Measurements from ENCODE around the gene RBP3. TPM values are rescaled to one million over a fixed set of nuclear protein-coding genes. Genes with fewer than 3 reads are reported as not detected.

The RBP3 gene
- total and polyA plus RNA-seq, 4 experiments from 2014 or later: not detected

GRCh38 chr10:47350671-47351640, 2.8 kb downstream of the RBP3 start:
- intact Hi-C loops (cut with micrococcal nuclease): no loop called here
- POLR2A ChIA-PET (ENCODE audit: partially characterized antibody): no interaction called here
- H3K27ac ChIP-seq (ENCODE audit: low read depth, low read length): no peak overlapping the region
- DNase-seq: no peak
- H3K4me3 ChIP-seq (ENCODE audit: low read length in 2 of 2): no peak overlapping the region
- no peaks in the 10 kb centered on the region for H3K27me3 ChIP-seq (ENCODE audit: insufficient read depth, low read length)
- Mint-ChIP-seq H3K9me3 (no peaks in the 10 kb centered on the region), H3K27me3 (no peaks in the 10 kb centered on the region), H3K4me3 (no peak overlapping the region), H3K36me3 (no peaks in the 10 kb centered on the region), H3K27ac (no peak overlapping the region), H3K4me1 (no peaks in the 10 kb centered on the region)
- CTCF ChIA-PET (ENCODE audit: partially characterized antibody): interaction anchor here (1.2 kb wide), 1 partner anchor 10 kb away, joined by 4 read pairs; no protein-coding TSS in a partner anchor
- no peaks in the 10 kb centered on the region for H3K36me3 ChIP-seq (ENCODE audit: insufficient read depth, low read length)
- H3K9me3 ChIP-seq (ENCODE audit: control insufficient read depth in 1 of 2, low read length in 2 of 2): no peaks in the 10 kb centered on the region
- no peaks in the 10 kb centered on the region for H3K4me1 ChIP-seq (ENCODE audit: insufficient read depth, low read length)

DNA sequence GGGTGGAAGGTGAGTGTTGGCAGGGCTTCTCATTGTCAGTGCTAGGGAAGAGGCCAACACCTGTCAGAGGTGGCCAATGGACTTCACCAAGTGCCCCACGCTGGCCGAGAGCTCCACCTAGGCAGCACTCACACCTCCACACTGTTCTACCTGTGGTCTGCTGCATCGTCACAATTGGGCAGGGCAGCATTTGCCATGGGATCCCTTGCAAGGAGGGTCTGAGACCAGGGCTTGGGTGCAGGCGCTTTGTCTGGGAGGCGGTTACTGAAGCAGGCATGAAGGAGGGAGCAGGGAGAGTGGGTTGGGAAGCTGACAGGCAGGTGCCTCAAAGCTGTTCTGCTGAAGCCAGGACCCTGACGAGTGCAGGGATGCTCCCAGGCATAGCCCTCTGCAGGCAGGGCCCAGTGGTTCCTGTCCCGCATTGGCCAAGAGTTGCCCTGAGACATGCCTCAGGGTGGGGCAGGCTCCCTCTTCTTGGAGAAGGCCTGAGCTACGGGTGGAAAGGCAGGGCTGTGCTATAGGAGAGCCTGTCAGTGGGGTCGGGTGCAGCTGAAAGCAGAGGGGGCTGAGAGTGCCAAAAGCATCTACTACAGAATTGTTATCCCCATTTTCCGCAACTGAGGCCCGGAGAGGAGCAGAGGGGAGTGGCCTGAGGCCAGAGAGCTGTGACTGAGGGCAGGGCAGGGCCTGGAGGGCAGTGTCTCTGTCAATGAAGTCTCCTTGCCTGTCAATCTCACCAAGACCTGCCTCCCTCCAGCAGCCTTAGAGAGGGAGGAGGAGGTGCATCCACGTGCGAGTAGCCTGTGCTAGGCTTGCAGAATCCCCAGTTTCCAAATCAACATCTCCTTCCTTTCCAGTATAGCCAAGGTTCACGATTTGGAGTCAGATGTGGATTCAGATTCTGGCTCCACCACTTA, 4.0 kb downstream of the RBP3 start:
- Histone ChIP-seq H3K27me3 (ENCODE audit: insufficient read depth, low read length) (no peaks in the 10 kb centered on the region), H3K4me1 (ENCODE audit: insufficient read depth, low read length) (no peaks in the 10 kb centered on the region), H3K9me3 (ENCODE audit: control insufficient read depth in 1 of 2, low read length in 2 of 2) (no peaks in the 10 kb centered on the region), H3K4me3 (ENCODE audit: low read length in 2 of 2) (no peak overlapping the region), H3K36me3 (ENCODE audit: insufficient read depth, low read length) (no peaks in the 10 kb centered on the region), H3K27ac (ENCODE audit: low read depth, low read length) (no peak overlapping the region)
- H3K36me3 Mint-ChIP-seq: no peaks in the 10 kb centered on the region
- DNase-seq: no peak
- POLR2A ChIA-PET (ENCODE audit: partially characterized antibody): no interaction called here
- no peak overlapping the region for H3K27ac Mint-ChIP-seq
- no peaks in the 10 kb centered on the region for H3K4me1 Mint-ChIP-seq
- intact Hi-C loops (cut with micrococcal nuclease): no loop called here
- CTCF ChIA-PET (ENCODE audit: partially characterized antibody): interaction anchor here (2.1 kb wide), 1 partner anchor 11 kb away, joined by 8 read pairs; no protein-coding TSS in a partner anchor
- no peak overlapping the region for H3K4me3 Mint-ChIP-seq
- no peaks in the 10 kb centered on the region for H3K27me3 Mint-ChIP-seq
- H3K9me3 Mint-ChIP-seq: no peaks in the 10 kb centered on the region

DNA sequence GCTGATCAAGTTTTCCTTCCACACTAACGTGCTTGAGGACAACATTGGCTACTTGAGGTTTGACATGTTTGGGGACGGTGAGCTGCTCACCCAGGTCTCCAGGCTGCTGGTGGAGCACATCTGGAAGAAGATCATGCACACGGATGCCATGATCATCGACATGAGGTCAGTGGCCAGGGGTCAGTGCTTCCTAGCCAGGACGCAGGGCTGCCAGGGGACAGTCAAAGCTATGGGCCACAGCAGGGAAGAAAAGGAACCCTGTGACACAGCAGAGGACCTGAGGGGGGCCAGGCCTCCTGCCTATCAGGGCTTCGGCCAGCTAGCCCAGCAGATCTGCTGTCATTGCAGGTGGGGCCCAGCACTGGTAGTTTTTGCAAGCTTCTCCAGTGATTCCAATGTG, 5.2 kb downstream of the RBP3 start:
- ChIA-PET POLR2A (ENCODE audit: partially characterized antibody) (no interaction called here), CTCF (ENCODE audit: partially characterized antibody) (interaction anchor here (2.1 kb wide), 1 partner anchor 13 kb away, joined by 8 read pairs; no protein-coding TSS in a partner anchor)
- H3K27me3 Mint-ChIP-seq: no peaks in the 10 kb centered on the region
- no peaks in the 10 kb centered on the region for H3K36me3 Mint-ChIP-seq
- no peak for DNase-seq
- no peaks in the 10 kb centered on the region for H3K9me3 Mint-ChIP-seq
- Histone ChIP-seq H3K4me1 (ENCODE audit: insufficient read depth, low read length) (no peaks in the 10 kb centered on the region), H3K27ac (ENCODE audit: low read depth, low read length) (no peak overlapping the region), H3K4me3 (ENCODE audit: low read length in 2 of 2) (no peak overlapping the region), H3K27me3 (ENCODE audit: insufficient read depth, low read length) (no peaks in the 10 kb centered on the region), H3K9me3 (ENCODE audit: control insufficient read depth in 1 of 2, low read length in 2 of 2) (no peaks in the 10 kb centered on the region), H3K36me3 (ENCODE audit: insufficient read depth, low read length) (no peaks in the 10 kb centered on the region)
- no peak overlapping the region for H3K4me3 Mint-ChIP-seq
- H3K4me1 Mint-ChIP-seq: no peaks in the 10 kb centered on the region
- intact Hi-C loops (cut with micrococcal nuclease): no loop called here
- H3K27ac Mint-ChIP-seq: no peak overlapping the region

DNA sequence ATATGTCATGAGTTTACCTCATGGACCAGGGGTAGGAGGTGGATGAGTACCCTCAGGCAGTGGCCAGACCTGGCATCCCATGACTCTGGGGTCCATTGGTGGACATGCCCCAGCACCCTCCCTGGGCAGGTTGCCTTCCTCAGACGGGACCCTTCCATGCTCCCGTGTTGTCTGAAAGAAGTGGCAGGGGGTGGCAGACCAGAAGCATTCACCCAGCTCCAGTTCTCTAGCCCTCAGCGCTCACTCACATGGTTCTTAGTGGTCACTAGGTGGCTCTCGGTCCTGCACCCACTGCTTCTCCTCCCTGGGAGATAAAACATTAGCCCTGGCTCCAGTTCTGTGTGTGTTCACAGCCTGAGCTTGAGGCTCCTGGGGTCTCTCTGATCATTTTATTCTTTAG, 6.0 kb downstream of the RBP3 start:
- Histone ChIP-seq H3K27ac (ENCODE audit: low read depth, low read length) (no peak overlapping the region), H3K4me1 (ENCODE audit: insufficient read depth, low read length) (no peaks in the 10 kb centered on the region), H3K9me3 (ENCODE audit: control insufficient read depth in 1 of 2, low read length in 2 of 2) (no peaks in the 10 kb centered on the region), H3K36me3 (ENCODE audit: insufficient read depth, low read length) (no peaks in the 10 kb centered on the region), H3K4me3 (ENCODE audit: low read length in 2 of 2) (no peak overlapping the region), H3K27me3 (ENCODE audit: insufficient read depth, low read length) (no peaks in the 10 kb centered on the region)
- no peaks in the 10 kb centered on the region for H3K4me1 Mint-ChIP-seq
- H3K27me3 Mint-ChIP-seq: no peaks in the 10 kb centered on the region
- ChIA-PET POLR2A (ENCODE audit: partially characterized antibody) (no interaction called here), CTCF (ENCODE audit: partially characterized antibody) (interaction anchor here (2.1 kb wide), 1 partner anchor 13 kb away, joined by 6 read pairs; no protein-coding TSS in a partner anchor)
- no peak overlapping the region for H3K27ac Mint-ChIP-seq
- H3K9me3 Mint-ChIP-seq: no peaks in the 10 kb centered on the region
- H3K36me3 Mint-ChIP-seq: no peaks in the 10 kb centered on the region
- H3K4me3 Mint-ChIP-seq: no peak overlapping the region
- intact Hi-C loops (cut with micrococcal nuclease): no loop called here
- no peak for DNase-seq

DNA sequence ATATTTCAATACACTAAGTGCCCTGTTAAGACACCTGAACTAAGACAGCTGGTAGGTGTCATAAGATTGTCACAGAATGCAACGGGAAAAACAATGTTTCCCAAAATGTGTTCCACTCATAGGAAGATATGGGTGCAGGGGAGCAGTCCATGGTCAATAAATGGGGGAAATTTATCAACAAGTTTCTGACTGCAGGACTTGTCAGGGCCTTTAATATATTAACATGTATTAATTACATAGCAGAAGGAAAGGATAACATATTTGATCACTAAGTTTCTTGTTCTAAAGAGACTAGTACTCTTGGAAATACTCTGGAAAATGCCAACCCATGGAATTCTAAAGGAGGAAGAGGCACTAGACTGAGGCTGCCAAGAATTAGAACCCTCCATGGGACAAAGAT, 6.7 kb downstream of the RBP3 start:
- CTCF ChIA-PET (ENCODE audit: partially characterized antibody): interaction anchor here (2.1 kb wide), 1 partner anchor 14 kb away, joined by 6 read pairs; no protein-coding TSS in a partner anchor
- intact Hi-C loops (cut with micrococcal nuclease): no loop called here
- no peaks in the 10 kb centered on the region for H3K4me1 ChIP-seq (ENCODE audit: insufficient read depth, low read length)

GRCh38 chr10:47356708-47357107, 8.5 kb downstream of the RBP3 start:
- H3K36me3 Mint-ChIP-seq: no peaks in the 10 kb centered on the region
- Histone ChIP-seq H3K27ac (ENCODE audit: low read depth, low read length) (no peak overlapping the region), H3K36me3 (ENCODE audit: insufficient read depth, low read length) (no peaks in the 10 kb centered on the region), H3K27me3 (ENCODE audit: insufficient read depth, low read length) (no peaks in the 10 kb centered on the region), H3K4me3 (ENCODE audit: low read length in 2 of 2) (no peak overlapping the region), H3K9me3 (ENCODE audit: control insufficient read depth in 1 of 2, low read length in 2 of 2) (no peaks in the 10 kb centered on the region), H3K4me1 (ENCODE audit: insufficient read depth, low read length) (no peaks in the 10 kb centered on the region)
- H3K4me3 Mint-ChIP-seq: no peak overlapping the region
- H3K27me3 Mint-ChIP-seq: no peaks in the 10 kb centered on the region
- intact Hi-C loops (cut with micrococcal nuclease): no loop called here
- DNase-seq: no peak
- ChIA-PET POLR2A (ENCODE audit: partially characterized antibody) (no interaction called here), CTCF (ENCODE audit: partially characterized antibody) (no interaction called here)
- no peaks in the 10 kb centered on the region for H3K4me1 Mint-ChIP-seq
- H3K9me3 Mint-ChIP-seq: no peaks in the 10 kb centered on the region
- no peak overlapping the region for H3K27ac Mint-ChIP-seq

More for the DNA sequence above, 6.7 kb downstream of the RBP3 start:
- H3K9me3 Mint-ChIP-seq: no peaks in the 10 kb centered on the region
- H3K36me3 ChIP-seq (ENCODE audit: insufficient read depth, low read length): no peaks in the 10 kb centered on the region
- H3K27me3 Mint-ChIP-seq: no peaks in the 10 kb centered on the region
- no peak overlapping the region for H3K27ac Mint-ChIP-seq
- H3K27me3 ChIP-seq (ENCODE audit: insufficient read depth, low read length): no peaks in the 10 kb centered on the region
- no peaks in the 10 kb centered on the region for H3K36me3 Mint-ChIP-seq
- no peaks in the 10 kb centered on the region for H3K9me3 ChIP-seq (ENCODE audit: control insufficient read depth in 1 of 2, low read length in 2 of 2)
- H3K4me1 Mint-ChIP-seq: no peaks in the 10 kb centered on the region
- DNase-seq: no peak
- H3K4me3 ChIP-seq (ENCODE audit: low read length in 2 of 2): no peak overlapping the region
- POLR2A ChIA-PET (ENCODE audit: partially characterized antibody): no interaction called here
- H3K4me3 Mint-ChIP-seq: no peak overlapping the region
- no peak overlapping the region for H3K27ac ChIP-seq (ENCODE audit: low read depth, low read length)

GRCh38 chr10:47357131-47357582, 9.0 kb downstream of the RBP3 start:
- ChIA-PET POLR2A (ENCODE audit: partially characterized antibody) (no interaction called here), CTCF (ENCODE audit: partially characterized antibody) (no interaction called here)
- Mint-ChIP-seq H3K9me3 (no peaks in the 10 kb centered on the region), H3K4me3 (no peak overlapping the region), H3K36me3 (no peaks in the 10 kb centered on the region), H3K27ac (no peak overlapping the region), H3K4me1 (no peaks in the 10 kb centered on the region), H3K27me3 (no peaks in the 10 kb centered on the region)
- no peak overlapping the region for H3K4me3 ChIP-seq (ENCODE audit: low read length in 2 of 2)
- no peak overlapping the region for H3K27ac ChIP-seq (ENCODE audit: low read depth, low read length)
- intact Hi-C loops (cut with micrococcal nuclease): no loop called here
- no peaks in the 10 kb centered on the region for H3K9me3 ChIP-seq (ENCODE audit: control insufficient read depth in 1 of 2, low read length in 2 of 2)
- H3K36me3 ChIP-seq (ENCODE audit: insufficient read depth, low read length): no peaks in the 10 kb centered on the region
- DNase-seq: no peak
- no peaks in the 10 kb centered on the region for H3K4me1 ChIP-seq (ENCODE audit: insufficient read depth, low read length)
- no peaks in the 10 kb centered on the region for H3K27me3 ChIP-seq (ENCODE audit: insufficient read depth, low read length)

Measured in CD4-positive, alpha-beta memory T cell (primary cell).